ENCODE measurements around the gene AP1S1. TPM values are rescaled to one million over a fixed set of nuclear protein-coding genes. Genes with fewer than 3 reads are reported as not detected.

The AP1S1 gene
- total and polyA plus RNA-seq, 9 of the 15 experiments (the other 6 are each of a cell fraction or from before 2014, with no cell fraction given): 4.4 to 149 (median 89.4) TPM

DNA sequence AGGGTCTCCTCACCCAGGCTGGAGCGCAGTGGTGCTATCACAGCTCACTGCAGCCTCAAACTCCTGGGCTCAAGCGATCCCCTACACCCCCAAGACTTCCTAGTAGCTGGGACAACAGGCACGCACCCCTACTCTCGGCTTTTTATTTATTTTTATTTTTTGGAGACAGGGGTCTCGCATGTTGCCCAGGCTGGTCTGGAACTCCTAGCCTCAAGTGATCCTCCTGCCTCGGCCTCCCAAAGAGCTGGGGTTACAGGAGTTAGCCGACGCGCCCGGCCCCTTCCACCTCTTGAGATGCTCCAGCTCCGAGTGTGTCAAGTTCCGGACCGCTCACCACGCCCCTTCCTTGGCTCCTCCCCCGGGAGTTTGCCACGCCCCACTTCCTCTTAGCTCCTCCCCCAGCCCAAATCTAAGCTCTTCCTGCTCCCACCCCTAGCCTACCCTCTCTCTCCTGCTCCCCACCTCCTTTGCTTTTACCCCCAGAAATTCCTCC, 19.5 kb downstream of the AP1S1 start:
- ChIA-PET CTCF (ENCODE audit: low intra/inter-chr PET ratio) (no interaction called here), POLR2A (interaction anchor here (0.6 to 1.0 kb wide), 10 partner anchors 8 to 729 kb away, joined by 3 to 5 read pairs (median 4); partner anchors contain the start of genes PLOD3, VGF and ZNHIT1)
- Histone ChIP-seq H3K36me3 (ENCODE audit: control insufficient read depth, insufficient read depth, low read length) (no peaks in the 10 kb centered on the region), H3K4me1 (replicated peaks in 1 of 2; ENCODE audit: control insufficient read depth in 2 of 2, insufficient read depth in 2 of 2, low read length in 2 of 2) (peaks cover 17 to 45% of the 10 kb centered on the region in 2 experiments), H3K9ac (ENCODE audit: insufficient read depth in 1 of 2, low read depth in 2 of 2, low read length in 2 of 2) (peak overlapping the region in 1 of 2 experiments; percentile 84; a peak in 2 of 4 replicates), H3K4me2 (ENCODE audit: insufficient read depth, low read length) (peak overlapping the region; percentile 57; the same call in 1 of the 2 replicates), H3K9me1 (ENCODE audit: control insufficient read depth, insufficient read depth, low read length) (peaks cover 6% of the 10 kb centered on the region), H3K9me3 (replicated peaks; ENCODE audit: control insufficient read depth, insufficient read depth, low read depth, low read length) (no peaks in the 10 kb centered on the region), H3K27ac (ENCODE audit: extremely low read depth, low read depth, low read length) (no peak overlapping the region), H2AFZ (ENCODE audit: low read depth, low read length) (peak overlapping the region; percentile 92), H3K79me2 (ENCODE audit: control insufficient read depth, insufficient read depth, low read length) (no peaks in the 10 kb centered on the region), H3K4me3 (no peak overlapping the region), H3K27me3 (ENCODE audit: control insufficient read depth in 2 of 2, insufficient read depth in 2 of 2, low read length in 2 of 2) (peaks cover 39 to 49% of the 10 kb centered on the region in 2 experiments; a peak in 4 of 5 replicates), H4K20me1 (replicated peaks; ENCODE audit: control insufficient read depth, insufficient read depth, low read length) (peaks cover 14% of the 10 kb centered on the region)
- intact Hi-C loops (cut with micrococcal nuclease): no loop called here
- FAIRE-seq (peak; percentile 94), DNase-seq (ENCODE audit: extremely low read depth in 1 of 4, low spot score in 3 of 4) (peak; percentile 85 to 96 (median 94)), ATAC-seq (peak; percentile 96)
- WGBS (ENCODE audit: insufficient coverage, low coverage, missing lambda C conversion rate): 4% methylated on average over 16 of the region's 16 CpGs
- in situ Hi-C loops (cut with MboI): no loop called here
- no TSS peak for BruUV-seq (replicated peaks)
- no peak for TF ChIP-seq ZNF165 (CRISPR knock-in tag; IDR thresholded peaks at IDR 0.05; ENCODE audit: borderline replicate concordance)
- TF ChIP-seq, protein P1, sequence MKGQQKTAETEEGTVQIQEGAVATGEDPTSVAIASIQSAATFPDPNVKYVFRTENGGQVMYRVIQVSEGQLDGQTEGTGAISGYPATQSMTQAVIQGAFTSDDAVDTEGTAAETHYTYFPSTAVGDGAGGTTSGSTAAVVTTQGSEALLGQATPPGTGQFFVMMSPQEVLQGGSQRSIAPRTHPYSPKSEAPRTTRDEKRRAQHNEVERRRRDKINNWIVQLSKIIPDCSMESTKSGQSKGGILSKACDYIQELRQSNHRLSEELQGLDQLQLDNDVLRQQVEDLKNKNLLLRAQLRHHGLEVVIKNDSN (CRISPR knock-in tag; IDR thresholded peaks at IDR 0.05): no peak
- TF ChIP-seq BRF1 (IDR thresholded peaks at IDR 0.05; ENCODE audit: borderline replicate concordance, extremely low read depth, insufficient read length): no peak
- TF ChIP-seq BMI1 (IDR thresholded peaks at IDR 0.05; ENCODE audit: low read length): no peak
- no peak for TF ChIP-seq RNF2 (IDR thresholded peaks at IDR 0.05)
- TF ChIP-seq IRF2 (CRISPR knock-in tag; IDR thresholded peaks at IDR 0.05): no peak
- TF ChIP-seq, protein P2, sequence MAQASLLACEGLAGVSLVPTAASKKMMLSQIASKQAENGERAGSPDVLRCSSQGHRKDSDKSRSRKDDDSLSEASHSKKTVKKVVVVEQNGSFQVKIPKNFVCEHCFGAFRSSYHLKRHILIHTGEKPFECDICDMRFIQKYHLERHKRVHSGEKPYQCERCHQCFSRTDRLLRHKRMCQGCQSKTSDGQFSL (CRISPR knock-in tag; IDR thresholded peaks at IDR 0.05): no peak
- TF ChIP-seq, protein P2 (tag; IDR thresholded peaks at IDR 0.05): no peak
- no peak for TF ChIP-seq PTRF (tag; IDR thresholded peaks at IDR 0.05)
- TF ChIP-seq ARID4B (CRISPR knock-in tag; IDR thresholded peaks at IDR 0.05): no peak
- TF ChIP-seq, protein P3, sequence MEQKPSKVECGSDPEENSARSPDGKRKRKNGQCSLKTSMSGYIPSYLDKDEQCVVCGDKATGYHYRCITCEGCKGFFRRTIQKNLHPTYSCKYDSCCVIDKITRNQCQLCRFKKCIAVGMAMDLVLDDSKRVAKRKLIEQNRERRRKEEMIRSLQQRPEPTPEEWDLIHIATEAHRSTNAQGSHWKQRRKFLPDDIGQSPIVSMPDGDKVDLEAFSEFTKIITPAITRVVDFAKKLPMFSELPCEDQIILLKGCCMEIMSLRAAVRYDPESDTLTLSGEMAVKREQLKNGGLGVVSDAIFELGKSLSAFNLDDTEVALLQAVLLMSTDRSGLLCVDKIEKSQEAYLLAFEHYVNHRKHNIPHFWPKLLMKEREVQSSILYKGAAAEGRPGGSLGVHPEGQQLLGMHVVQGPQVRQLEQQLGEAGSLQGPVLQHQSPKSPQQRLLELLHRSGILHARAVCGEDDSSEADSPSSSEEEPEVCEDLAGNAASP (IDR thresholded peaks at IDR 0.05): no peak
- TF ChIP-seq SP1 (CRISPR knock-in tag; IDR thresholded peaks at IDR 0.05): peak; percentile 28; the same call in 1 of the 2 replicates
- no peak for TF ChIP-seq RAD51 (IDR thresholded peaks at IDR 0.05; ENCODE audit: borderline replicate concordance, low read depth)
- no peak for TF ChIP-seq POLR2H (tag; IDR thresholded peaks at IDR 0.05; ENCODE audit: low read depth)
- TF ChIP-seq SMC3 (conservative IDR thresholded peaks at IDR 0.05; ENCODE audit: insufficient read depth, low read depth, low read length): no peak
